GM19023 (cell line): Measurements from ENCODE around the gene CYP2A7.
"Not testable (repeated sequence)": the region's sequence is repeated elsewhere in the genome, so short reads cannot be mapped to it uniquely, and the experiment has no call there.

ENCODE experiments used
- ATAC-seq: cut with Tn5 transposase; IDR thresholded peaks from one replicate; pipeline ENCODE4 v1.9.1; 2021; ENCODE audit warnings: mild to moderate bottlenecking, moderate library complexity; ENCODE audit not compliant: unreplicated experiment

The CYP2A7 gene

GRCh38 chr19:40843653-40844052, 38.4 kb downstream of the CYP2A7 start:
- ATAC-seq, result not testable (repeated sequence)

DNA sequence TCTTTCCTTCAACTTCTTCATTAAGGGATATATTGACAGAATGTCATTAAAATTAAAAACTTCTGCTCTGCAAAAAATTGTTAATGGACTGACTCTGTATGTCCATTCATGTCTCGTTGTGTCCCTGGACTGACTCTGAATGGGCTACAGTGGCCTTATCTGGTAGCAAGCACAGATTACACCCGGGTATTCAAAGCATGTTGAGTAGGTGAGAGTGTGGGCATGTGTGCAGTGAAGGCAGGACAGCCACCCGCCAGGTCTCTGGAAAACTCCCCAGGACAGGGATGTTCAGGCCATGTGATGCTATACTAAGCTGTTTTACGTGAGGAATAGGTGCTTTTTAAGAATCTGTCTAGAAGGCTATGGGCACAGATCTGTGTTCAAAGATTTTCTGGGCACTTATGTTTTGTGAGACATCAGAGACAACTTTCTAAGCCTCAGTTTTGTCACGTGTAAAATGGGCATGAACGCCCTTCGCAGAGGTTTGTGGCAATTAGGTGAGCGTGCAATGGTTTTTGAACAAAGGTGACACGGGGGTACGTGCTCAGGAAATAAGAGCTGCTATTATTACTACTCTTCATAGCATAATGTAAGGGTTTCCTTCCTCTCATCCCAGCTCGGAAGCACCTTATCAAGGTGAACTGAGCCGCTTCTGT, 38.9 kb downstream of the CYP2A7 start:
- ATAC-seq, result not testable (repeated sequence)

GRCh38 chr19:40842012-40842411, 40.0 kb downstream of the CYP2A7 start:
- ATAC-seq, result not testable (repeated sequence)

DNA sequence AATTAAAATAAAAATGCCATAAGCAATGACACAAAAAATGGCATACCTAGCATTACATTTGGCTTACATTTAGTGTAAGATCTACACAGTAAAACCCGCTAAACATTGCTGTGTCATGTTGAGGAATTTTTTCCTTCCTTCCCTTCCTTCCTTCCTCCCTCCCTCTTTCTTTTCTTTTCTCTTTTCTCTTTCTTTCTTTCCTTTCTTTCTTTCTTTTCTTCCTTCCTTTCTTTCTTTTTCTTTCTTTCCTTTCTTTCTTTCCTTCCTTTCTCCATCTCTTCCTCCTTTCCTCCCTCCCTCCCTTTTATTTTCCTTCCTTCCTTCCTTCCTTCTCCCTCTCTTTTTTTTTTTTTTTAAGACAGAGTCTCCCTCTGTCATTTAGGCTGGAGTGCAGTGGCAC, 43.6 kb downstream of the CYP2A7 start:
- not testable (repeated sequence) for ATAC-seq

DNA sequence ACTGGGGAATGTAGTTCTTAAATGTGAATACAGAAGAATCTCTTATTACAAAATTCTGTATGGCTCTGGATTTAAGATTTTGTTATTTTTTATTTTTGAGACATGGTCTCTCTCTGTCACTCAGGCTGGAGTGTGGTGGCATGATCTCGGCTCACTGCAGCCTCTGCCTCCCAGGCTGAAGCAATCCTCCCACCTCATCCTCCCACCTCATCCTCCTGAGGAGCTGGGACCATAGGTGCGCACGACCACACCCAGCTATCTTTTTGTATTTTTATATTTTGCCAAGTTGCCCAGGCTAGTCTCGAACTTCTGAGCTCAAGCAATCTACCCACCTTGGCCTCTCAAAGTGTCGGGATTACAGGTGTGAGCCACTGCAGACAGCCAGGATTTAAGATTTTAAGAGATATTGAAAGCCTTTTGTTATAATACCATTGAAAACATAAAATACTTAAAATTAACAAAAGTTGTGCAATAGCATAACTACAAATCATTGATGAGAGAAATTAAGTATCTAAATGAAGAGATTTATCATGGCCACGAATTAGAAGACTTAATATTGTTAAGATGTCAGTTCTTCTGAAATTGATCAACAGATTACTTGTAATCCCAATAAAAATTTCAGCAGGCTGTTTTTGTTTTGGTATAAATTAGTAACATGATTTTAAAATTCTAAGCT, 45.1 kb downstream of the CYP2A7 start:
- no peak for ATAC-seq

DNA sequence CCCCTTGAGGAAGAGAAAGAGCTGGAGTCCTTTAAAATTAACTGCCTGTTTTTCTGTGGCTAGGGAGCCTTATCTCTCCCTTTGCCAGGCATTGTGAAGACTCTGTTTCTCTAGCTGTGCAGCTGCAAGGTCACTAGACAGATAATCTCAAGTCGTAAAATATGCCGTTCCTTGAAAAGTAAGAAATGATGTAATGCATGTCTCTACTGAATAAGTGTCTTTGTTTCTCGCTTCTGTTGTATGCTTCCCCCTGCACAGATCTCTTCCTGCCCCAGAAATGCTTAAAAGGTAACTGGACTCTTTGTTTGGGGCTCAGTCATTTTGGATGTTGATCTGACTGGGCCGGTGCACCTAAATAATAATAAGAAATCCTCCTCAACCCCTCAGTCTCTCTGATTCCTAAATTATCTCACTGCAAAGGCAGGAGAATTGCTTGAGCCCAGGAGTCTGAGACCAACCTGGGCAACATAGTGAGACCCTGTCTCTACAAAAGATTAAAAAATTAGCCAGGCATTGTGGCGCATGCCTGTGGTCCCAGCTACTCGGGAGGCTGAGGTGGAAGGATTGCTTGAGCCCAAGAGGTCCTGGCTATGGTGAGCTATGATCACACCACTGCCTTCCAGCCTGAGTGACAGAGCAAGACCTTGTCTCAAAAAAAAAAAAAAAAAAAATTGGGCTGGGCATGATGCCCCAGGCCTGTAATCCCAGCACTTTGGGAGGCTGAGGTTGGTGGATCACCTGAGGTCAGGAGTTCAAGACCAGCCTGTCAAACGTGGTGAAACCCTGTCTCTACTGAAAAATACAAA, 48.1 kb downstream of the CYP2A7 start:
- ATAC-seq, result not testable (repeated sequence)

DNA sequence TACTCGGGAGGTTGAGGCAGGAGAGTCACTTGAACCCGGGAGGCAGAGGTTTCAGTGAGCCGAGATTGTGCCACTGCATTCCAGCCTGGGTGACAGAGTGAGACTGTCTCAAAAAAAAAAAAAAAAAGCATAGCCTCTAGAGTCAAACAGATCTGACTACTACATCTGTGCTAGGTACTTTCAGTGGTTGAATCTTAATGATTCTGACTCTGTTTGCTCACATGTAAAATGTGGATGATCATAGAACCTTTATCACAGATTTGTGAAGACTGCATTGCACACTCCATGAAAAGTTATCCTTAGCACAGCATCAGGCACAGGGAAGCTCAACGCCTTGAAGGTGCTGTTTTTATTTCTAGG, 49.6 kb downstream of the CYP2A7 start:
- ATAC-seq, result not testable (repeated sequence)

- no peak for ATAC-seq
Measured at GRCh38 chr19:40831502-40832430, 50.3 kb downstream of the CYP2A7 start.

GRCh38 chr19:40830741-40831140, 51.3 kb downstream of the CYP2A7 start:
- not testable (repeated sequence) for ATAC-seq

DNA sequence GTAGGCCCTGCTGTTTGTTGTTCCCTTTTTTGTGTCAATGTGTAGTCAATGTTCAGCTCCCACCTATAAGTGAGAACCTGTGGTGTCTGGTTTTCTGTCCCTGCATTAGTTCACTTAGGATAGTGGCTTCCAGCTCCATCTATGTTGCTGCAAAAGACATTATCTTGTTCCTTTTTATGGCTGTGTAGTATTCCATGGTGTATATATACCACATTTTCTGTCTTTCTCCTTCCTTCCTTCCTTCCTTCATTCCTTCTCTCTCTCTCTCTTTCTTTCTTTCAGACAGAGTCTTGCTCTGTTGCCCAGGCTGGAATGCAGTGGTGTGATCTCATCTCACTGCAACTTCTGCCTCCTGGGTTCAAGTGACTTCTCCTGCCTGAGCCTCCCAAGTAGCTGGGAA, 52.8 kb downstream of the CYP2A7 start:
- ATAC-seq, result no peak

- ATAC-seq, result no peak
Measured at GRCh38 chr19:40827386-40828247, 54.4 kb downstream of the CYP2A7 start.

- not testable (repeated sequence) for ATAC-seq
Measured at GRCh38 chr19:40826699-40827385, 55.2 kb downstream of the CYP2A7 start.

DNA sequence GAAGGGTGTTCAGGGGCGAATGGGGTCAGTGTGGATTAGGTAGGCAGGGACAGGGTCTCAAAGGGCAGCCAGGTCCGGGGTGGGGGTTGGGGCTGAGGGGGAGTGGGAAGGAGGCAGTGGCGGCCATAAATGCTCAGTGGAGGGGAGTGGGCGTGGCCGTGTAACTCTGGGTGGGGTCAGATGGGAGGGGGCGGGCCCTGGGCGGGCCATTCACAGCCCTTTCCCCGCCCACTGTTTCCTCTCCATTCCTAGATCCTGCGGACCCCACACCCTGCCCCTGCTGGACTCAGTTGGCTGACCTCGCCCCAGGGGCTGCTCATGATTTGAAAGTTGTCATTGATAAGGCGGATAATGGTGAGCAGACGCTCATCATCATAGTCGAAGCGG, 55.7 kb downstream of the CYP2A7 start:
- not testable (repeated sequence) for ATAC-seq

GRCh38 chr19:40825460-40826095, 56.5 kb downstream of the CYP2A7 start:
- not testable (repeated sequence) for ATAC-seq
